Hepatocyte (in vitro differentiated cells): ENCODE data around the gene MSX2.

Experiments
- CTCF ChIP-seq: fragments of 200-600 bp; sonication (generic); IDR thresholded peaks from 2 replicates; pipeline ENCODE4 v1.5.1; 2016; ENCODE audit warnings: antibody characterized with exemption, mild to moderate bottlenecking; ENCODE audit not compliant: poor library complexity
- EZH2phosphoT487 ChIP-seq: fragments of 200-600 bp; sonication (generic); IDR thresholded peaks from one replicate; pipeline ENCODE4 v1.6.1; 2018; ENCODE audit warnings: antibody characterized with exemption, mild to moderate bottlenecking, low read depth, moderate library complexity; ENCODE audit not compliant: unreplicated experiment, severe bottlenecking

GRCh38 chr5:174724484-174725260 lies at the start of gene MSX2:
- TF ChIP-seq CTCF, result peak; percentile 14
- no peak for TF ChIP-seq EZH2phosphoT487
